Islet precursor cell (in vitro differentiated cells): ENCODE measurements around the gene SRD5A3.
"Not testable (repeated sequence)": the region's sequence is repeated elsewhere in the genome, so short reads cannot be mapped to it uniquely, and the experiment has no call there.

Experiments
- DNase-seq: peaks from one replicate; pipeline ENCODE4 v3.0.0-alpha.2; 2018

The SRD5A3 gene

GRCh38 chr4:55347610-55348228 is 1.7 kb downstream of the SRD5A3 start:
- no peak for DNase-seq

- DNase-seq: no peak
Measured at GRCh38 chr4:55348466-55348865, 2.4 kb downstream of the SRD5A3 start.

DNA sequence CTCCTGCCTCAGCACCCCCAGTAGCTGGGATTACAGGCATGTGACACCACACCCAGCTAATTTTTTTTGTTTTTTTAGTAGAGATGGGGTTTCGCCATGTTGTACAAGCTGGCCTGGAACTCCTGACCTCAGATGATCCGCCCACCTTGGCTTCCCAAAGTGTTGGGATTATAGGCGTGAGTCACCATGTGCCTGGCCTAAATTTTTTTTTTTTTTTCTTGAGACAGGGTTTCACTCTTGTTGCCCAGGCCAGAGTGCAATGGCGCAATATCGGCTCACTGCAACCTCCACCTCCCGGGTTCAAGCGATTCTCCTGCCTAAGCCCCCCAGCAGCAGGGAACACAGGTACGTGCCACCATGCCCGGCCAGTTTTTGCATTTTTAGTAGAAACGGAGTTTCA is 4.8 kb downstream of the SRD5A3 start:
- not testable (repeated sequence) for DNase-seq

GRCh38 chr4:55351824-55352223 is 5.8 kb downstream of the SRD5A3 start:
- no peak for DNase-seq

- no peak for DNase-seq
Measured at GRCh38 chr4:55352726-55353125, 6.7 kb downstream of the SRD5A3 start.

GRCh38 chr4:55353228-55353747 is 7.2 kb downstream of the SRD5A3 start:
- DNase-seq: not testable (repeated sequence)

DNA sequence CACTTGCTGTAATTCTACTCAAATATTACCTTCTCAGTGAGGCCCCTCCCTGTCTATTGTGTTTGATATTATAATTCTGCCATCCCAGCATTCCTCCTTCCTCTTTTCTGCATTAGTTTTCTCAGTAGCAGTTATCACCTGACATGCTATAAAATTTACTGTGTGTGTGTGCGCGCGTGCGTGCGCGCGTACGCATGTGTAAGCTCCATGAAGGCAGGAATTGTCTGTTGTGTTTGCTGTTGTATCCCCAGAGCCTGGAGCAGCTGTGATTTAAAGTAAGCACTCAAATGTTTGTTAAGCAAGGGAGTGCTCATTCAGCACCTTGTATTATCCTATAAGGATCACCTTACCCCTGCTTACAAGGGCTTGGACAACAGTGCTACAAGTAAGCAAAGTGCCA is 8.6 kb downstream of the SRD5A3 start:
- DNase-seq: no peak

GRCh38 chr4:55355555-55355954 is 9.5 kb downstream of the SRD5A3 start:
- DNase-seq: no peak

GRCh38 chr4:55356991-55357461 is 11.0 kb downstream of the SRD5A3 start:
- no peak for DNase-seq

- DNase-seq: no peak
Measured at GRCh38 chr4:55358246-55358645, 12.2 kb downstream of the SRD5A3 start.

DNA sequence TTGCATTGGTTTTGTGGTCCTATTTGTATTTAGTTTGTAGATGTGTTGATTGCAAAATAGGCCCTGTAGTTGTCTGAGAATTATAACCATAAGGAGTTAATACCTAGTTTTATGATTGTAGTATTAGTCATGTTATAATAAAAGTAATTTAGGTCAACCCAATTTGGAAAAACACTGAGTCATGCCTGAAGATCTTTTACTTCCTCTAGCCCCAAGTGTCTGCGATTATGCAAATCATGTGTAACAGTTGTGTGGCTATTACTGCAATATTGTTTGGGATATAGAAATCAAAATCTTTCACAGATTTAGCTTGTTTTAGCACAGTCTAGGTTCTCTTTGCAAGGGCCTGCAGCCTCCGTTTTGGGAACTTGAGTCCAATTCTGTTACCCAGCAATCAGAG is 12.6 kb downstream of the SRD5A3 start:
- DNase-seq: no peak

DNA sequence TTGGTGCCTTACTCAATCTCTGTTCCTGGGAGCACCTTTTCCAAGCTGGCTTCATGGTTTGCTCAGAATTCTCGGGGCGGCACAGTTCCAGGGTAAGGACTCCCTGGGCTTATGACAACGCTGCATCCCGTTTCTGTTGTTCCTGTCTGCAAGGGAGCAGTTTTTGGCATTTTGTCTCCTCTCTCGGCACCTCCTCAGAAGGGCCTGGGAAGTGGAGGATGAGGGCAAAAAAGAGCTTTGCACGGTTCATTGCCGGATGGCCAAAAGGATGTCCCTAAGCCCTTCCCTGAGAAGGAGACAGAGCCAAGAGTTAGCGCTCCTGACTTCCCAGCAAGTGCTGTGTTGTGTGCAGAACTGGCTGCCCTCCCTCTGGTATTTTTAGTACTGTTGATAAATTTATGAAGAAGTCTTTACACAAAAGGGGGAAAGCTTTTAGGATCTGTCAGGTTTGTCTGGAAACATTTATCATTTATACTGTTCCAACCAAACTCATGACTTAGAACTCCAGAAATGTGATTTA is 13.4 kb downstream of the SRD5A3 start:
- no peak for DNase-seq

- DNase-seq: not testable (repeated sequence)
Measured at GRCh38 chr4:55362938-55363337, 16.9 kb downstream of the SRD5A3 start.

DNA sequence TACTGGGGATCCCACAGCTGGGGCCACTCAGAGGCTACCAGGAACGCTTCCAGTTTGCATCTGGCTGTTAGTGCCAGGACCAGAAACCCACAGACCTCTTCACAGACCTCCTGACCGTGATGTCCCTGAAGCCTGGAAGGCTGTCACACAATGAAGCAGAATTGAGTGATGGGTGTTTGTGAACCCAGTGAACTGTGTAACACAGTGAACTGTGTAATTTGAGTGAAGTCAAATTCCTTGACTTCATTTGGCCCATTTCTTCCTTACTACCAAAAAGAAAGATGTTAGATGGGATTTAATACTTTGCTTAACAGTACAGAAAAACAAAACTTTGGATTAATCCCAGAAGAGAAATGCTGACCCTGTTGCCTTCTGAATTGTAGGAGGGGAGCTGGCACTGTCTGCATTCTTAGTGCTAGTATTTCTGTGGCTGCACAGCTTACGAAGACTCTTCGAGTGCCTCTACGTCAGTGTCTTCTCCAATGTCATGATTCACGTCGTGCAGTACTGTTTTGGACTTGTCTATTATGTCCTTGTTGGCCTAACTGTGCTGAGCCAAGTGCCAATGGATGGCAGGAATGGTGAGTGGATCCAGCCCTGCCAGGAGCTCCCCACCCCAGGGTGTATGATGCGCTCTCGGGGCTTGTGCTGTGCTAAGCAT is 17.8 kb downstream of the SRD5A3 start:
- DNase-seq: no peak

GRCh38 chr4:55364691-55365344 is 18.8 kb downstream of the SRD5A3 start:
- no peak for DNase-seq

DNA sequence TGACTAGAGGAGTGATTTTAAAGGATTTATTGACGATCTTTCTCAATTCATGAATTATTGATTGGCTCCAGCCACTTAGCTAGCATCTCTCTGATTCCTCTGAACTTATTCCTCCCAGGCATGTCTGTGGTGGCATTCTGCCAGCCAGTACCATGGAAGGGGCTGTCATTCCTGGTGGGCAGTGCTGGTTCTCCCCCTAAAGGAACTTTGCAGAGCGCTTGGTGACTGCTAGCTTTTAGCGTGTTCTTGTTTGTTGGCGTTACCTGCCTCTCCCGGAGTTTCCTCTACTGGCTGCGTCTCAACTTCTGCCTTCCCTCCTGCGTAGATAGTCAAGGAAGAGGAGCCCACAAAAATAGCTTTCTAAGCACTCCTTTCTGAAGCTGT is 19.3 kb downstream of the SRD5A3 start:
- DNase-seq: no peak

GRCh38 chr4:55366621-55367020 is 20.6 kb downstream of the SRD5A3 start:
- no peak for DNase-seq

DNA sequence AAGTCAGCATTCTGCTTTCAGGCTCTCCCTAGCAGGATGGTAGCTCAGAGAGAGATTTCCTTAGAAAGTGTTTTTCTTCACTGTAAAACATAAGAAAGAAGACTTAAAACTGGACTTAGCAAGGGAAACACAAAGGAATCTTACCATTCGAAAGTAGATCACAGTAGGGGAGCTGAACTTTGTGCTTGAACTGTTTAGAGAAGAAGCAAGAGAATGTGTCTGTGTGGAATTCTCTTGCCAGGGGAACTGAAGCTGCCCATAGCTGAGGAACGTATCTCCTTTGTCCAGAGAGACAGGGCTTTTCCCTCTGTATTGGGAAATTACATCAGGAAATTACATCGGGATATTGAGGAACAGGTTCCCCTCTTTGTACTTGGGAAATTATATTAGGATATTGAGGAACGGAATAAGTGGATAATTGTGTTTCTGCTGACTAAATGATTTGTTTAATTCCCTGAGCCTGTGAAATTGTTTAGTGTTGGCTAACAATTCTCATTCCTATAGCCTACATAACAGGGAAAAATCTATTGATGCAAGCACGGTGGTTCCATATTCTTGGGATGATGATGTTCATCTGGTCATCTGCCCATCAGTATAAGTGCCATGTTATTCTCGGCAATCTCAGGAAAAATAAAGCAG is 21.2 kb downstream of the SRD5A3 start:
- no peak for DNase-seq

GRCh38 chr4:55369968-55370367 is 23.9 kb downstream of the SRD5A3 start:
- no peak for DNase-seq

DNA sequence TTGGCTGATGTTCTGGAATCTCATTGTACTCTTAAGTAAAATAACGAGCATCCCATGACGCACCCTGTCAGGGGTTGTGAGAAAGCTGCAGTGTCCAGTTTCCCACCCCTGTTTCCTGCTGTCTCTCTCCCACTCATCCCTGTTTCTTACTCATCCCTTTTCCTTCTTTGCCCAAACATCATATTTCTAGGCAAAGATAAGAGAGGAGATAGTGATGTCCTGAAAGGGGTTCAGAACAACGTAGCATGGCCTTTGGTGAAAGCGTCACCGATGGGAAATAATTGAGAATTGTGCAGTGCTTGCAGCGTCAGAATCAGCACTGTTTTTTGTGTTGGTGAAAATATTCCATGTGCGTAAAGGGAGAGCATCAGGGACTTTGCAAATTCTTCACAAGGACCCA is 26.2 kb downstream of the SRD5A3 start:
- no peak for DNase-seq

- DNase-seq: no peak
Measured at GRCh38 chr4:55373461-55373860, 27.4 kb downstream of the SRD5A3 start.

DNA sequence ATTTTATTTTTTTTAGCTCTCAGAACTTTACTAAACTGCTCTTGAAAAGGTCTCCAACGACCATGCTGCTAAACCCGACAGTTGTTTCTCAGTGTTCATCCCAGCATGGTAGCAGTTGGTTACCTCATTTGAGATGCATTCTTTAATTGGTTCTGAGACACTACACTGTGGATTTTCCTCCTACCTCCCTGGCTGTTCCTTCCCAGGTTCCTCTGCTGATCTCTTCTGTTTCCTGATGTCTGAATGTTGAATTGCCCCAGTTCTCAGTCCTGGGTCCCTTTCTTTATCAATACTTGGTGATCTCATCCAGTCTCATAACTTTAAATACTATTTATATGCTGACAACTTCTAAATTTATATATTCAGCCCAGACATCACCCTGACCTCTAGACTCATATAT is 30.7 kb downstream of the SRD5A3 start:
- no peak for DNase-seq
